ENCODE results near the gene N4BP2L2.

GRCh38 chr13:32476892-32477291 lies 61.7 kb downstream of the N4BP2L2 start:
- no peak for TF ChIP-seq CTCF (conservative IDR thresholded peaks at IDR 0.05)
- no peak for TF ChIP-seq ZFX (IDR thresholded peaks at IDR 0.05)
